ENCODE data around the gene ANKRD37.

The ANKRD37 gene

GRCh38 chr4:185437809-185438208 is 41.2 kb downstream of the ANKRD37 start:
- H3K4me3 Mint-ChIP-seq, result no peak overlapping the region
- H3K27me3 Mint-ChIP-seq, result peaks cover 8% of the 10 kb centered on the region
- ATAC-seq (replicated peaks; ENCODE audit: extremely low read depth, poor library complexity, severe bottlenecking) (no peak), DNase-seq (ENCODE audit: low spot score in 2 of 2) (no peak)
- H3K4me1 Mint-ChIP-seq, result no peaks in the 10 kb centered on the region
- H3K36me3 Mint-ChIP-seq (ENCODE audit: insufficient read depth), result no peaks in the 10 kb centered on the region
- no peak overlapping the region for H3K27ac Mint-ChIP-seq (ENCODE audit: low read depth)
- no peaks in the 10 kb centered on the region for H3K9me3 Mint-ChIP-seq

GRCh38 chr4:185441479-185441878 is 44.8 kb downstream of the ANKRD37 start:
- Mint-ChIP-seq H3K27me3 (peaks cover 19% of the 10 kb centered on the region), H3K27ac (ENCODE audit: low read depth) (no peak overlapping the region), H3K4me3 (no peak overlapping the region), H3K4me1 (no peaks in the 10 kb centered on the region), H3K36me3 (ENCODE audit: insufficient read depth) (no peaks in the 10 kb centered on the region), H3K9me3 (no peaks in the 10 kb centered on the region)
- DNase-seq (ENCODE audit: low spot score in 2 of 2), result no peak
- ATAC-seq (replicated peaks; ENCODE audit: extremely low read depth, poor library complexity, severe bottlenecking), result no peak

- Mint-ChIP-seq H3K27me3 (peaks cover 29% of the 10 kb centered on the region), H3K27ac (ENCODE audit: low read depth) (no peak overlapping the region), H3K36me3 (ENCODE audit: insufficient read depth) (no peaks in the 10 kb centered on the region), H3K4me1 (no peaks in the 10 kb centered on the region), H3K4me3 (no peak overlapping the region), H3K9me3 (no peaks in the 10 kb centered on the region)
- DNase-seq (ENCODE audit: low spot score in 2 of 2) (no peak), ATAC-seq (replicated peaks; ENCODE audit: extremely low read depth, poor library complexity, severe bottlenecking) (no peak)
Measured at GRCh38 chr4:185445209-185445608, 48.6 kb downstream of the ANKRD37 start.

Data from central memory CD8-positive, alpha-beta T cell (primary cell).